Fibroblast of lung (primary cell): Measurements from ENCODE around the gene MCCC1.

Source experiments
- CTCF ChIP-seq, 2 donors: IDR thresholded peaks in 1 of 2; conservative IDR thresholded peaks in 1 of 2; 1 replicate in 1 of 2; 2 replicates in 1 of 2; pipeline ENCODE4 v1.5.1; 2011 to 2012; ENCODE audit warnings: low read length in 2 of 2, control low read depth in 1 of 2, inconsistent platforms in 1 of 2, low read depth in 1 of 2, mild to moderate bottlenecking in 1 of 2
- EZH2 ChIP-seq: IDR thresholded peaks from 2 replicates; pipeline ENCODE4 v1.5.1; 2012; ENCODE audit warnings: low read length, control low read depth, mild to moderate bottlenecking; ENCODE audit errors: missing control alignments

DNA sequence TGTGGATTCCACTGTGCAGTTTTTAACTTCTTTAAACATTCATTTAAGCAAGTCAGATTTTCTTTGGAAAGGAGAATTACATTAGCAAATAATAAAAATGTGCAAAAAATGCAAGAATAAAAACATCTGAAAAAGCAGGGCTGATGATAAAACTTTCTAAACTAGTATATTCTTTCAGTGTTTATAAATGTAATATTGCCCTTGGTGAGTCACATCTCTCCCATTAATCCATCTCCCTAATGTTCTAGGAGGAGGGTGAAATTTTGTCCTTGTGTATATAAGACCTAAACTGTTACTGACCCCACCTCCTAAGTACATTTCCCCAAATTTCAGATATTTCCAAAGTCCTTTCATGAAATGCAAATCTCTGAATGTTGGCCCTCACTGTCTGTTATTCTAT lies 90.5 kb downstream of the MCCC1 start:
- TF ChIP-seq CTCF (conservative IDR thresholded peaks at IDR 0.05 in 1 of 2, IDR thresholded peaks at IDR 0.05 in 1 of 2; ENCODE audit: low read depth in 1 of 2, low read length in 2 of 2): no peak
- TF ChIP-seq EZH2: no peak
